OCI-LY7 (cell line): ENCODE data around the gene PSMG2. TPM values are rescaled to one million over a fixed set of nuclear protein-coding genes. Genes with fewer than 3 reads are reported as not detected.
"Not testable (repeated sequence)": the region's sequence is repeated elsewhere in the genome, so short reads cannot be mapped to it uniquely, and the experiment has no call there.

Experiments
- BruUV-seq: library from RNA; stranded (reverse); fragments of 400-500 nt; replicated peaks from 2 replicates; lab custom pipeline; 2021; lab: Mats Ljungman, UMichigan
- CTCF ChIA-PET: fragments of 300-600 bp; sonication (Branson Sonifier 250); formaldehyde crosslinking; loops from one replicate; lab custom pipeline; 2022; ENCODE audit warnings: antibody characterized with exemption; ENCODE audit not compliant: unreplicated experiment; lab: Charles Lee
- POLR2A ChIA-PET: fragments of 300-600 bp; sonication (Branson Sonifier 250); formaldehyde crosslinking; loops from one replicate; lab custom pipeline; 2022; ENCODE audit warnings: antibody characterized with exemption; lab: Charles Lee
- DNase-seq: peaks from one replicate; pipeline ENCODE4 v3.0.0-alpha.2; 2015; ENCODE audit warnings: low spot score
- H2AFZ ChIP-seq: fragments of 200-600 bp; sonication (generic), shearing (Covaris generic); 2 replicates; pipeline ENCODE4 v1.6.1; 2014; ENCODE audit warnings: mild to moderate bottlenecking, antibody characterized with exemption, low read length, moderate library complexity
- H3K27ac ChIP-seq: fragments of 200-600 bp; sonication (generic); 2 replicates; pipeline ENCODE4 v1.5.1; 2014; ENCODE audit warnings: mixed run types, low read depth, mild to moderate bottlenecking, moderate library complexity, low read length, inconsistent platforms; ENCODE audit not compliant: poor library complexity, severe bottlenecking
- H3K36me3 ChIP-seq: fragments of 200-600 bp; sonication (generic); 2 replicates; pipeline ENCODE4 v1.6.1; 2014; ENCODE audit warnings: mild to moderate bottlenecking, antibody characterized with exemption, low read length, moderate library complexity, mixed read lengths; ENCODE audit not compliant: insufficient read depth
- H3K4me1 ChIP-seq: fragments of 200-600 bp; sonication (generic); 2 replicates; pipeline ENCODE4 v1.5.1; 2014; ENCODE audit warnings: mild to moderate bottlenecking, low read length; ENCODE audit not compliant: insufficient read depth, poor library complexity, severe bottlenecking
- H3K4me2 ChIP-seq: fragments of 200-600 bp; sonication (generic); 2 replicates; pipeline ENCODE4 v1.6.1; 2014; ENCODE audit warnings: mild to moderate bottlenecking, low read length
- H3K4me3 ChIP-seq: fragments of 200-600 bp; sonication (generic); 2 replicates; pipeline ENCODE4 v1.5.1; 2014; ENCODE audit warnings: mild to moderate bottlenecking, low read depth, low read length; ENCODE audit not compliant: poor library complexity, severe bottlenecking
- H3K79me2 ChIP-seq: fragments of 200-600 bp; sonication (generic); 2 replicates; pipeline ENCODE4 v1.6.1; 2016; ENCODE audit warnings: low read depth, mild to moderate bottlenecking, low read length, moderate library complexity, mixed read lengths; ENCODE audit not compliant: insufficient read depth
- H3K9me2 ChIP-seq: fragments of 200-600 bp; sonication (generic); 2 replicates; pipeline ENCODE4 v1.6.1; 2016; ENCODE audit warnings: mild to moderate bottlenecking, low read length, mixed read lengths; ENCODE audit not compliant: insufficient read depth
- H3K9me3 ChIP-seq: fragments of 200-600 bp; sonication (generic); 2 replicates; pipeline ENCODE4 v1.6.1; 2014; ENCODE audit warnings: mild to moderate bottlenecking, mixed run types, low read length, mixed read lengths
- H4K20me1 ChIP-seq: fragments of 200-600 bp; sonication (generic); 2 replicates; pipeline ENCODE4 v1.6.1; 2014; ENCODE audit warnings: mild to moderate bottlenecking, antibody characterized with exemption, low read length, moderate library complexity, mixed read lengths; ENCODE audit not compliant: insufficient read depth
- EZH2phosphoT487 ChIP-seq: fragments of 200-600 bp; sonication (generic); IDR thresholded peaks from 2 replicates; pipeline ENCODE4 v1.6.1; 2018; ENCODE audit warnings: low read depth, borderline replicate concordance, mild to moderate bottlenecking, mixed run types, antibody characterized with exemption, low read length, moderate library complexity, mixed read lengths
- intact Hi-C: fragments of 100-400 bp; cut with micrococcal nuclease; formaldehyde crosslinking; loops from one replicate; pipeline ENCODE4 v1.10.0; 2022; ENCODE audit not compliant: unreplicated experiment
- total RNA-seq, 2 experiments: library from RNA; depleted of rRNA in 1 of 2; stranded (reverse); fragments of >200 nt in 1 of 2; shearing (Covaris generic) in 1 of 2; gene quantifications; 2 replicates each; pipeline ENCODE4 v1.2.3, GENCODE V29; 2014 to 2022
- TF ChIP-seq, protein P1 (sequence below): fragments of 200-600 bp; sonication (generic); conservative IDR thresholded peaks from 2 replicates; pipeline ENCODE4 v1.5.1; 2014; ENCODE audit warnings: mild to moderate bottlenecking, antibody characterized with exemption, low read length, moderate library complexity, mixed read lengths

Gene PSMG2
- total RNA-seq, 2 experiments from 2014 or later: 69.2 to 98.8 TPM

DNA sequence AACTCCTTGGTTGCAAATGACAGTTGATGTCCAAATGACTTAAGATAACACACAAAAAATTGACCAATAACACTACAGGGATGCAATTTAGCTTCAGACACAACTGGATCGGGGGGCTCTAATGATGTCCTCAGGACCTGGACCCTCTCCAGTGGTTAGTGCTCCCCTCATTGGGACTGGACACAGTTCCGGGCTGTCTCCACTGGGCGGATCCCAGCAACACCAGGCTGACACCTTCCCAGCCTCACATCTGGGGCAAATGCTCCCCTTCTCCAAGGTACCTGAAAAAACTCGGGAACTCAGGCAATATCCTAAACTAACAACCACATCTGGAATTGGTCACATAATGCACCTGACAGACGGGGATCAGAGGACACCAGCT lies 48.7 kb downstream of the PSMG2 start:
- ChIA-PET CTCF (no interaction called here), POLR2A (interaction anchor here (1.3 kb wide), 1 partner anchor 10 kb away, joined by 3 read pairs; no protein-coding TSS in a partner anchor)
- intact Hi-C loops: loop anchor here (5.0 kb wide), 1 partner anchor 86 kb away; no protein-coding TSS in a partner anchor
- no peak for DNase-seq
- Histone ChIP-seq H3K36me3 (no peaks in the 10 kb centered on the region), H3K27ac (no peak overlapping the region), H3K9me3 (no peaks in the 10 kb centered on the region), H3K9me2 (no peaks in the 10 kb centered on the region), H3K4me1 (peaks cover 31% of the 10 kb centered on the region), H4K20me1 (no peaks in the 10 kb centered on the region), H3K79me2 (no peaks in the 10 kb centered on the region), H3K4me2 (no peak overlapping the region), H2AFZ (no peak overlapping the region), H3K4me3 (no peak overlapping the region)
- BruUV-seq: no TSS peak
- TF ChIP-seq, protein P1, sequence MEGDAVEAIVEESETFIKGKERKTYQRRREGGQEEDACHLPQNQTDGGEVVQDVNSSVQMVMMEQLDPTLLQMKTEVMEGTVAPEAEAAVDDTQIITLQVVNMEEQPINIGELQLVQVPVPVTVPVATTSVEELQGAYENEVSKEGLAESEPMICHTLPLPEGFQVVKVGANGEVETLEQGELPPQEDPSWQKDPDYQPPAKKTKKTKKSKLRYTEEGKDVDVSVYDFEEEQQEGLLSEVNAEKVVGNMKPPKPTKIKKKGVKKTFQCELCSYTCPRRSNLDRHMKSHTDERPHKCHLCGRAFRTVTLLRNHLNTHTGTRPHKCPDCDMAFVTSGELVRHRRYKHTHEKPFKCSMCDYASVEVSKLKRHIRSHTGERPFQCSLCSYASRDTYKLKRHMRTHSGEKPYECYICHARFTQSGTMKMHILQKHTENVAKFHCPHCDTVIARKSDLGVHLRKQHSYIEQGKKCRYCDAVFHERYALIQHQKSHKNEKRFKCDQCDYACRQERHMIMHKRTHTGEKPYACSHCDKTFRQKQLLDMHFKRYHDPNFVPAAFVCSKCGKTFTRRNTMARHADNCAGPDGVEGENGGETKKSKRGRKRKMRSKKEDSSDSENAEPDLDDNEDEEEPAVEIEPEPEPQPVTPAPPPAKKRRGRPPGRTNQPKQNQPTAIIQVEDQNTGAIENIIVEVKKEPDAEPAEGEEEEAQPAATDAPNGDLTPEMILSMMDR: no peak
- TF ChIP-seq EZH2phosphoT487: no peak

DNA sequence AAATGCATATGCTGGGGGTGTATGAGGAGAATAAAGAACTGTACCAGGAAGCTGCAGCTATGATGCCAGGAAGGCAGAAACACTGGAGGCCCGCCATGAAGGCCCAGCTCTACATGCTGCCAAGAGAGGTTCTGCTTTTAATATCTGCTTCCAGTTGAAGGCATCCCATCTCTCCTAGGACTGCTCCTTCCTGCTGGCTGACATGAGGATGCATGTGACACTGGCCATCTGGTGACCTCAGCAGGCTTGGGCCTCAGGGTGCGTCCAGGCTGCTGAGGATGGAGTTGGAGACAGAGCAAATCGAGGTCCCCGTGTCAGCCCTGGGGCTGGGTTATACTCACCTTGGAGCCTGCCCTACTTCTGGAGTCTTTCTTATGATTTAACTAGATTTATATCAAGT lies 49.0 kb downstream of the PSMG2 start:
- no peaks in the 10 kb centered on the region for H3K36me3 ChIP-seq
- H3K79me2 ChIP-seq: no peaks in the 10 kb centered on the region
- H3K9me2 ChIP-seq: no peaks in the 10 kb centered on the region
- no peak for TF ChIP-seq EZH2phosphoT487
- TF ChIP-seq, protein P1: no peak
- no peak overlapping the region for H3K4me3 ChIP-seq
- no peak overlapping the region for H3K27ac ChIP-seq
- no peak for DNase-seq
- ChIA-PET POLR2A (interaction anchor here (1.0 to 1.3 kb wide), 2 partner anchors 10 kb away, joined by 3 to 4 read pairs; no protein-coding TSS in a partner anchor), CTCF (no interaction called here)
- H3K9me3 ChIP-seq: no peaks in the 10 kb centered on the region
- no peak overlapping the region for H2AFZ ChIP-seq
- no peaks in the 10 kb centered on the region for H4K20me1 ChIP-seq
- H3K4me2 ChIP-seq: no peak overlapping the region
- intact Hi-C loops: loop anchor here (5.0 kb wide), 1 partner anchor 85 kb away; no protein-coding TSS in a partner anchor
- H3K4me1 ChIP-seq: peaks cover 31% of the 10 kb centered on the region
- no TSS peak for BruUV-seq

DNA sequence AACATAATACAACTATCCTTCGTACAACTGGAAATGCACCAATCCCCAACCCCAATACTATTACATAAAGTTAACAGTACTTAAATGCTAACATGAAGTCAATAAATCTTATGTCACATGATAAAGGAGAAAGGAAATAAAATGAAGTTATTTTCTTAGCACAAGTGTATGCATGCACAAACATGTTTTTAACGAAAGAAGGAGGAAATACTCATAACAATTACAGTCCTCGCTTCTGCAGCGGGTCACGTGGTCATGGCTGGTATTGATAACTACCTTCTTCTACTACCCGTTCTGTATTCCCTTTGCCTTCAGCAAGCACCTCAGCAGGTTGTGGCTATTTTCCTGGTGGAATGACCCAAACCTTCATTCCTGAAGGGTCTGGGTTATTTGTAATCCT lies 51.7 kb downstream of the PSMG2 start:
- no peak for DNase-seq
- intact Hi-C loops: loop anchor here (5.0 kb wide), 1 partner anchor 83 kb away; no protein-coding TSS in a partner anchor
- H3K4me3 ChIP-seq: no peak overlapping the region
- POLR2A ChIA-PET: no interaction called here
- TF ChIP-seq, protein P1: no peak
- TF ChIP-seq EZH2phosphoT487: no peak
- H3K27ac ChIP-seq: no peak overlapping the region
- peaks cover 22% of the 10 kb centered on the region for H3K4me1 ChIP-seq
- no peak overlapping the region for H2AFZ ChIP-seq
- BruUV-seq: no TSS peak
- no peaks in the 10 kb centered on the region for H3K9me2 ChIP-seq
- H3K36me3 ChIP-seq: no peaks in the 10 kb centered on the region
- no peaks in the 10 kb centered on the region for H4K20me1 ChIP-seq
- no peaks in the 10 kb centered on the region for H3K9me3 ChIP-seq
- CTCF ChIA-PET: no interaction called here
- no peaks in the 10 kb centered on the region for H3K79me2 ChIP-seq
- H3K4me2 ChIP-seq: no peak overlapping the region

DNA sequence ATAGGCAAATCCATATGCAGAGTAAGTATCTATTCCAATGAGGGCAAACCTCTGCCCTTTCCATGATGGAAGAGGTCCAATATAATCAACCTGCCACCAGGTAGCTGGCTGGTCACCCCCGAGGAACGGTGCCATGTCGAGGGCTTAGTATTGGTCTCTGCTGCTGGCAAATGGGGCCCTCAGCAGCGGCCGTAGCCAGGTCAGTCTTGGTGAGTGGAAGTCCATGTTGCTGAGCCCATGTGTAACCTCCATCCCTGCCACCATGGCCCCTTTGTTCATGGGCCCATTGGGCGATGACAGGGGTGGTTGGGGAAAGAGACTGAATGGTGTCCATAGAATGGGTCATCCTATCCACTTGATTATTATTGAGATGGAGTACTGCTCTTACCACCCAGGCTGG lies 52.8 kb downstream of the PSMG2 start:
- H3K9me2 ChIP-seq, H3K9me3 ChIP-seq, POLR2A ChIA-PET, H2AFZ ChIP-seq, H3K4me3 ChIP-seq, H3K4me2 ChIP-seq, DNase-seq, CTCF ChIA-PET, BruUV-seq, intact Hi-C loops, H4K20me1 ChIP-seq, H3K79me2 ChIP-seq, H3K36me3 ChIP-seq, H3K27ac ChIP-seq: not testable (repeated sequence)
- peaks cover 11% of the 10 kb centered on the region for H3K4me1 ChIP-seq
